MCF 10A (cell line): ENCODE measurements around the gene FHL3. TPM values are rescaled to one million over a fixed set of nuclear protein-coding genes. Genes with fewer than 3 reads are reported as not detected.
A peak's percentile ranks its signal among the peaks of the same experiment; 100 is the strongest.

Experiments used
- BruUV-seq: library from RNA; stranded (reverse); fragments of 400-500 nt; replicated peaks from 2 replicates; lab custom pipeline; 2021; lab: Mats Ljungman, UMichigan
- CTCF ChIA-PET: fragments of 300-600 bp; sonication (Branson Sonifier 250); formaldehyde crosslinking; extraction: SDS; loops from one replicate; lab custom pipeline; 2021; ENCODE audit warnings: antibody characterized with exemption, inconsistent platforms; lab: Yijun Ruan, JAX
- POLR2A ChIA-PET: fragments of 300-600, 350-650 bp; sonication (Branson Sonifier 250); formaldehyde crosslinking; extraction: SDS; loops from one replicate; lab custom pipeline; 2020; ENCODE audit warnings: antibody characterized with exemption, inconsistent platforms; lab: Yijun Ruan, JAX
- DNase-seq: peaks from one replicate; pipeline ENCODE4 v3.0.0-alpha.2; 2018; ENCODE audit not compliant: unreplicated experiment
- H3K27ac Mint-ChIP-seq: one replicate; pipeline ENCODE4 v1.8.0; 2022; ENCODE audit warnings: mild to moderate bottlenecking, low read depth, mixed read lengths; ENCODE audit not compliant: unreplicated experiment
- H3K27me3 Mint-ChIP-seq: one replicate; pipeline ENCODE4 v1.8.0; 2022; ENCODE audit warnings: mixed read lengths; ENCODE audit not compliant: insufficient read depth, unreplicated experiment
- H3K36me3 Mint-ChIP-seq: one replicate; pipeline ENCODE4 v1.8.0; 2022; ENCODE audit warnings: mild to moderate bottlenecking, moderate library complexity, mixed read lengths; ENCODE audit not compliant: insufficient read depth, unreplicated experiment
- H3K4me1 Mint-ChIP-seq: one replicate; pipeline ENCODE4 v1.8.0; 2022; ENCODE audit warnings: mixed read lengths; ENCODE audit not compliant: insufficient read depth, unreplicated experiment
- H3K4me3 Mint-ChIP-seq: one replicate; pipeline ENCODE4 v1.8.0; 2022; ENCODE audit warnings: mild to moderate bottlenecking, moderate library complexity, mixed read lengths; ENCODE audit not compliant: unreplicated experiment
- H3K9me3 Mint-ChIP-seq: one replicate; pipeline ENCODE4 v1.8.0; 2022; ENCODE audit warnings: mixed read lengths; ENCODE audit not compliant: unreplicated experiment
- intact Hi-C: fragments of 100-400 bp; cut with micrococcal nuclease; formaldehyde crosslinking; loops from 2 replicates; pipeline ENCODE4 v1.14.1; 2022
- total RNA-seq: library from RNA; stranded (reverse); gene quantifications from 2 replicates; pipeline ENCODE4 v1.2.3, GENCODE V29; 2022
- TF ChIP-seq, protein P1 (sequence below): fragments of 200-600 bp; IDR thresholded peaks from one replicate; pipeline ENCODE4 v1.8.0; 2022; ENCODE audit warnings: antibody characterized with exemption, mild to moderate bottlenecking; ENCODE audit not compliant: unreplicated experiment

The FHL3 gene
- total RNA-seq, 1 experiment from 2014 or later: 18.8 TPM

DNA sequence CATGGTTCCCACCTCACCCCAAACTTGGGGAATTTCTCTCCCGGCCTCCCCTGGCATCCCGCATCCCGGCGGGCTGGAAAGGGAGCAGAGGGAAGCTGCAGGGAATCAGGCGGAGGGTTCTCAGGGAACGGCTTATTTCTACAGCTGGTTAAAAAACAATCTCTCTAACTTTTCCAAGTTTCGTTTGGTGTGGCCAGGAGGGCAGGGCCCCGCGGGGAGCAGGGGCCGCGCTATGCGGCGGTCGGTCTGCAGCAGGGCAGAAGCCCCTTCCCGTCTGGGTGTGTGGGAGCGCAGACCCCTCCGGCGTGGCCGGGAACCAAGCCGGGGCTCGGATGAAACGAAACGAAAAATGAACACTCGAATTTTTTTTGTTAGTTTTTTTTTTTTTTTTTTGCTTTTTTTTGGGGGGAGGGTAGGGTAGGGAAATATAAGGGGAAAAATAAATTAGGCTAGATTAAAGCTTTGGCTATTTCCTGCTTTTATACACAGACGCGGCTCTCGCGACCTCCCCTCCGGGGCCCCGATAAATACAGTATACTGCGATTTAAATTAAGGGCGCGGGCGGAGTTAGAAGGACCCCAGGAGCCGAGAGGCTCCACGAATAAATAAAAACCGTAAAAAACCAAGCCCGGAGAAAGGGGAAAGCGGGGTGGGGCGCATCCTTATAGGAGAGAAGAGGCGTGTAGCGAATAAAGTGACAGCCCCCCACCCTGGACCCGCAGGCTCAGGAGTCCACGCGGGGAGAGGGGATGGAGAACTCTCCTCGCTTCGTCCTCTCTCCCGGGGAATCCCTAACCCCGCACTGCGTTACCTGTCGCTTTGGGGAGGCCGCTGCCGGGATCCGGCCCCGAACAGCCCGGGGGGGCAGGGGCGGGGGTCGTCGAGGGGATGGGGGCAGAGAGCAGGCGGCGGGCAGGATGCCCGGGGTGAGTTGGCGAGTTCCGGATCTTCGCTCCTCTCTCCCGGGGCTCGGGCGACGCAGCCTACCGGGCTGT is 39.2 kb upstream of the FHL3 start:
- CTCF ChIA-PET: interaction anchor here (0.7 kb wide), 3 partner anchors 51 to 268 kb away, joined by 3 to 4 read pairs (median 3); no protein-coding TSS in a partner anchor
- no TSS peak for BruUV-seq
- H3K27me3 Mint-ChIP-seq: peaks cover 35% of the 10 kb centered on the region
- H3K27ac Mint-ChIP-seq: no peak overlapping the region
- intact Hi-C loops: loop anchor here (5.0 kb wide), 1 partner anchor 108 kb away; no protein-coding TSS in a partner anchor
- H3K4me1 Mint-ChIP-seq: no peaks in the 10 kb centered on the region
- TF ChIP-seq, protein P1, sequence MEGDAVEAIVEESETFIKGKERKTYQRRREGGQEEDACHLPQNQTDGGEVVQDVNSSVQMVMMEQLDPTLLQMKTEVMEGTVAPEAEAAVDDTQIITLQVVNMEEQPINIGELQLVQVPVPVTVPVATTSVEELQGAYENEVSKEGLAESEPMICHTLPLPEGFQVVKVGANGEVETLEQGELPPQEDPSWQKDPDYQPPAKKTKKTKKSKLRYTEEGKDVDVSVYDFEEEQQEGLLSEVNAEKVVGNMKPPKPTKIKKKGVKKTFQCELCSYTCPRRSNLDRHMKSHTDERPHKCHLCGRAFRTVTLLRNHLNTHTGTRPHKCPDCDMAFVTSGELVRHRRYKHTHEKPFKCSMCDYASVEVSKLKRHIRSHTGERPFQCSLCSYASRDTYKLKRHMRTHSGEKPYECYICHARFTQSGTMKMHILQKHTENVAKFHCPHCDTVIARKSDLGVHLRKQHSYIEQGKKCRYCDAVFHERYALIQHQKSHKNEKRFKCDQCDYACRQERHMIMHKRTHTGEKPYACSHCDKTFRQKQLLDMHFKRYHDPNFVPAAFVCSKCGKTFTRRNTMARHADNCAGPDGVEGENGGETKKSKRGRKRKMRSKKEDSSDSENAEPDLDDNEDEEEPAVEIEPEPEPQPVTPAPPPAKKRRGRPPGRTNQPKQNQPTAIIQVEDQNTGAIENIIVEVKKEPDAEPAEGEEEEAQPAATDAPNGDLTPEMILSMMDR: no peak
- peak overlapping the region; percentile 57 for H3K4me3 Mint-ChIP-seq
- no peaks in the 10 kb centered on the region for H3K36me3 Mint-ChIP-seq
- no peaks in the 10 kb centered on the region for H3K9me3 Mint-ChIP-seq
- DNase-seq: no peak
- POLR2A ChIA-PET: no interaction called here

GRCh38 chr1:38043036-38043747 is 37.9 kb upstream of the FHL3 start:
- intact Hi-C loops: no loop called here
- H3K36me3 Mint-ChIP-seq: no peaks in the 10 kb centered on the region
- CTCF ChIA-PET: interaction anchor here (0.5 to 1.5 kb wide), 7 partner anchors 15 to 808 kb away, joined by 3 to 8 read pairs (median 4); no protein-coding TSS in a partner anchor

DNA sequence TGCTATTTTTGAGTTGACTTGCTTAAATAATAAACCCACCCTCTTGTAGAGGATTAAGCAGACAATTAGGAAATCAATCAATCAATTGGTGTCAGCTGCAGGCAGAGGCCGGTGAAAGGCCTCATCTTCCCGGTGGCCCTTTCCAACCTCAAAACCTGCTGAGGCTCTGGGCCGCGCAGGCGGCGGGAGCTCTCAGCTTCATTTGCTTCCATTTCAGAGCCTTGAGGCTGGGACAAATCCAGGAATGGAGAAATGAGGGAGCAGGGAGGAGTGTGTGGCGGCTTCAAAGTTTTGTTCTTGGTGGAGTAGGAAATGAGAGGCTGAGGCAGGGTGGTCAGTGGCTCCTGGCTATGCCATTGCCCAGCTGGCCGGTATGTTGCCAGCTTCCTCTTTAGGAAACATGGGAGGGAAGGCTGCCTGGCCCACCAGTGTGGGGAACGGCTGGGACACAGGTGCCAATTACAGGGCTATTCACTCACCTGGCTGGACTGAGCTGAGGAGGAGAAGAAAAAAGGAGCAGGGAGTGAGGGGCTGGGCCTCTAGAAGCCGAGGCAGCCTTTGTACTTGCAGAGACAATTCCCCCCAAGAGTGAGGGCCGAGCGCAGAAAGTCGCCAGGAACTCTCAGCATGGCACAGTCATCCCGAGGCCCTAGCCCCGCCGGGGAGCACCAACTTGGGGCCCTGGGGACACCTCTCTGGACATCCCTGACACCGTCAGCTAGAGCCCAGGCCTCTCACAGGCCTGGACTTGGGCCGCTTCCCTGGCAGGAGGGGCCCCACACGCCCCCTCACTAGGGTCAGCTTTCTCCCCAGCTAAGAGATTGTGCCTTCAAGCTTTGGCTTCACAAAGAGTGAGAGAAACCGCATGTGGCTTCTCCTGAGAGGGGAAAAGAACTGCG is 36.9 kb upstream of the FHL3 start:
- Mint-ChIP-seq H3K4me3 (no peak overlapping the region), H3K9me3 (no peaks in the 10 kb centered on the region), H3K36me3 (no peaks in the 10 kb centered on the region), H3K27me3 (peaks cover 35% of the 10 kb centered on the region), H3K27ac (no peak overlapping the region), H3K4me1 (peaks cover 6% of the 10 kb centered on the region)
- intact Hi-C loops: no loop called here
- ChIA-PET POLR2A (interaction anchor here (1.4 to 2.3 kb wide), 2 partner anchors 11 to 16 kb away, joined by 3 to 4 read pairs; no protein-coding TSS in a partner anchor), CTCF (interaction anchor here (0.6 to 1.5 kb wide), 8 partner anchors 16 to 793 kb away, joined by 3 to 8 read pairs (median 4); no protein-coding TSS in a partner anchor)
- no peak for DNase-seq
- no TSS peak for BruUV-seq
- TF ChIP-seq, protein P1: no peak

More at GRCh38 chr1:38043036-38043747, 37.9 kb upstream of the FHL3 start:
- POLR2A ChIA-PET: interaction anchor here (2.3 kb wide), 1 partner anchor 17 kb away, joined by 4 read pairs; no protein-coding TSS in a partner anchor
- H3K9me3 Mint-ChIP-seq: no peaks in the 10 kb centered on the region
- no TSS peak for BruUV-seq
- H3K4me3 Mint-ChIP-seq: no peak overlapping the region
- peaks cover 35% of the 10 kb centered on the region for H3K27me3 Mint-ChIP-seq
- TF ChIP-seq, protein P1: no peak
- no peak for DNase-seq
- no peak overlapping the region for H3K27ac Mint-ChIP-seq
- H3K4me1 Mint-ChIP-seq: peaks cover 6% of the 10 kb centered on the region
